Activated T-helper 2 cell treated with anti-CD3 and anti-CD28 coated beads, Interferon-gamma antibody, Interleukin-2, Interleukin-4, amounts not matched to agents 10 μg/mL and 5 μg/mL and 100 μg/mL, durations not matched to agents 14 hours and 24 hours and 36 hours (primary cell): ENCODE data around the gene NXNL2. TPM values are rescaled to one million over a fixed set of nuclear protein-coding genes. Genes with fewer than 3 reads are reported as not detected.

Experiments
- DNase-seq: peaks from one replicate; pipeline ENCODE4 v3.0.0; 2021; ENCODE audit warnings: low spot score
- H3K27ac Mint-ChIP-seq: one replicate; pipeline ENCODE4 v1.8.0; 2021; ENCODE audit warnings: mixed read lengths
- H3K27me3 Mint-ChIP-seq: one replicate; pipeline ENCODE4 v1.8.0; 2021; ENCODE audit warnings: low read depth, mixed read lengths
- H3K36me3 Mint-ChIP-seq: one replicate; pipeline ENCODE4 v1.8.0; 2021; ENCODE audit warnings: low read depth, mixed read lengths
- H3K4me1 Mint-ChIP-seq: one replicate; pipeline ENCODE4 v1.8.0; 2021; ENCODE audit warnings: low read depth, mixed read lengths
- H3K4me3 Mint-ChIP-seq: one replicate; pipeline ENCODE4 v1.8.0; 2021; ENCODE audit warnings: low read depth, mild to moderate bottlenecking, moderate library complexity, mixed read lengths
- H3K9me3 Mint-ChIP-seq: one replicate; pipeline ENCODE4 v1.8.0; 2021; ENCODE audit warnings: mixed read lengths
- intact Hi-C: fragments of 100-400 bp; cut with micrococcal nuclease; formaldehyde crosslinking; loops from one replicate; pipeline ENCODE4 v1.15.1; 2023
- total RNA-seq: library from RNA; stranded (reverse); gene quantifications from 2 replicates; pipeline ENCODE4 v1.2.3, GENCODE V29; 2022

Gene NXNL2
- not detected in 2 replicates for total RNA-seq

- no peaks in the 10 kb centered on the region for H3K9me3 Mint-ChIP-seq
- intact Hi-C loops: no loop called here
- no peaks in the 10 kb centered on the region for H3K4me1 Mint-ChIP-seq
- peak within 1 kb of the TSS; percentile 2 for H3K4me3 Mint-ChIP-seq
- peaks cover 2% of the 10 kb centered on the region for H3K36me3 Mint-ChIP-seq
- H3K27me3 Mint-ChIP-seq: peaks cover 55% of the 10 kb centered on the region
- no peak within 1 kb of the TSS for H3K27ac Mint-ChIP-seq
- no peak for DNase-seq
Observed at GRCh38 chr9:88534456-88535225, at the start of gene NXNL2. NXNL2 (plus strand) TSS chr9:88535178; CDS start chr9:88535435, 257 bp downstream.

- H3K9me3 Mint-ChIP-seq: no peaks in the 10 kb centered on the region
- intact Hi-C loops: no loop called here
- no peaks in the 10 kb centered on the region for H3K36me3 Mint-ChIP-seq
- no peaks in the 10 kb centered on the region for H3K4me1 Mint-ChIP-seq
- no peak for DNase-seq
- no peak overlapping the region for H3K27ac Mint-ChIP-seq
- no peak overlapping the region for H3K4me3 Mint-ChIP-seq
- no peaks in the 10 kb centered on the region for H3K27me3 Mint-ChIP-seq
Observed at GRCh38 chr9:88488166-88488565, 46.8 kb upstream of the NXNL2 start.

GRCh38 chr9:88494983-88495721, 39.8 kb upstream of the NXNL2 start:
- intact Hi-C loops: no loop called here
- Mint-ChIP-seq H3K27me3 (peaks cover 3% of the 10 kb centered on the region), H3K9me3 (no peaks in the 10 kb centered on the region), H3K27ac (no peak overlapping the region), H3K36me3 (no peaks in the 10 kb centered on the region), H3K4me3 (no peak overlapping the region), H3K4me1 (no peaks in the 10 kb centered on the region)
- DNase-seq: no peak

- Mint-ChIP-seq H3K9me3 (no peaks in the 10 kb centered on the region), H3K4me3 (no peak overlapping the region), H3K4me1 (no peaks in the 10 kb centered on the region), H3K36me3 (no peaks in the 10 kb centered on the region), H3K27me3 (peaks cover 3% of the 10 kb centered on the region), H3K27ac (no peak overlapping the region)
- intact Hi-C loops: no loop called here
- DNase-seq: no peak
Observed at GRCh38 chr9:88497224-88497623, 37.8 kb upstream of the NXNL2 start.

GRCh38 chr9:88498880-88499279, 36.1 kb upstream of the NXNL2 start:
- intact Hi-C loops: no loop called here
- H3K9me3 Mint-ChIP-seq: no peaks in the 10 kb centered on the region
- H3K27ac Mint-ChIP-seq: no peak overlapping the region
- no peak overlapping the region for H3K4me3 Mint-ChIP-seq
- H3K4me1 Mint-ChIP-seq: no peaks in the 10 kb centered on the region
- no peaks in the 10 kb centered on the region for H3K36me3 Mint-ChIP-seq
- H3K27me3 Mint-ChIP-seq: peaks cover 3% of the 10 kb centered on the region
- DNase-seq: no peak

- intact Hi-C loops: no loop called here
- Mint-ChIP-seq H3K4me3 (no peak overlapping the region), H3K9me3 (no peaks in the 10 kb centered on the region), H3K27me3 (peaks cover 3% of the 10 kb centered on the region), H3K27ac (no peak overlapping the region), H3K4me1 (no peaks in the 10 kb centered on the region), H3K36me3 (no peaks in the 10 kb centered on the region)
- DNase-seq: no peak
Observed at GRCh38 chr9:88501086-88501485, 33.9 kb upstream of the NXNL2 start.

GRCh38 chr9:88502552-88503034, 32.4 kb upstream of the NXNL2 start:
- no peak overlapping the region for H3K27ac Mint-ChIP-seq
- no peaks in the 10 kb centered on the region for H3K4me1 Mint-ChIP-seq
- H3K9me3 Mint-ChIP-seq: no peaks in the 10 kb centered on the region
- peaks cover 3% of the 10 kb centered on the region for H3K27me3 Mint-ChIP-seq
- no peak overlapping the region for H3K4me3 Mint-ChIP-seq
- intact Hi-C loops: no loop called here
- no peaks in the 10 kb centered on the region for H3K36me3 Mint-ChIP-seq
- DNase-seq: no peak

GRCh38 chr9:88503081-88503844, 31.7 kb upstream of the NXNL2 start:
- H3K36me3 Mint-ChIP-seq: no peaks in the 10 kb centered on the region
- intact Hi-C loops: no loop called here
- DNase-seq: no peak
- H3K4me3 Mint-ChIP-seq: no peak overlapping the region
- no peak overlapping the region for H3K27ac Mint-ChIP-seq
- peaks cover 3% of the 10 kb centered on the region for H3K27me3 Mint-ChIP-seq
- H3K9me3 Mint-ChIP-seq: no peaks in the 10 kb centered on the region
- H3K4me1 Mint-ChIP-seq: no peaks in the 10 kb centered on the region

GRCh38 chr9:88503845-88504764, 30.9 kb upstream of the NXNL2 start:
- H3K36me3 Mint-ChIP-seq: no peaks in the 10 kb centered on the region
- H3K4me3 Mint-ChIP-seq: no peak overlapping the region
- no peak overlapping the region for H3K27ac Mint-ChIP-seq
- H3K4me1 Mint-ChIP-seq: no peaks in the 10 kb centered on the region
- no peaks in the 10 kb centered on the region for H3K9me3 Mint-ChIP-seq
- intact Hi-C loops: no loop called here
- DNase-seq: no peak
- peaks cover 3% of the 10 kb centered on the region for H3K27me3 Mint-ChIP-seq

- Mint-ChIP-seq H3K4me1 (no peaks in the 10 kb centered on the region), H3K36me3 (no peaks in the 10 kb centered on the region), H3K9me3 (no peaks in the 10 kb centered on the region), H3K27me3 (peaks cover 4% of the 10 kb centered on the region), H3K4me3 (no peak overlapping the region), H3K27ac (no peak overlapping the region)
- DNase-seq: no peak
- intact Hi-C loops: no loop called here
Observed at GRCh38 chr9:88508326-88508725, 26.7 kb upstream of the NXNL2 start.

- no peak overlapping the region for H3K27ac Mint-ChIP-seq
- no peaks in the 10 kb centered on the region for H3K9me3 Mint-ChIP-seq
- H3K4me1 Mint-ChIP-seq: no peaks in the 10 kb centered on the region
- intact Hi-C loops: no loop called here
- no peak overlapping the region for H3K4me3 Mint-ChIP-seq
- peaks cover 4% of the 10 kb centered on the region for H3K27me3 Mint-ChIP-seq
- no peaks in the 10 kb centered on the region for H3K36me3 Mint-ChIP-seq
- DNase-seq: no peak
Observed at GRCh38 chr9:88511906-88512305, 23.1 kb upstream of the NXNL2 start.

- peaks cover 4% of the 10 kb centered on the region for H3K27me3 Mint-ChIP-seq
- no peaks in the 10 kb centered on the region for H3K9me3 Mint-ChIP-seq
- DNase-seq: no peak
- H3K4me3 Mint-ChIP-seq: no peak overlapping the region
- intact Hi-C loops: no loop called here
- no peaks in the 10 kb centered on the region for H3K4me1 Mint-ChIP-seq
- no peaks in the 10 kb centered on the region for H3K36me3 Mint-ChIP-seq
- no peak overlapping the region for H3K27ac Mint-ChIP-seq
Observed at GRCh38 chr9:88514247-88514646, 20.7 kb upstream of the NXNL2 start.
